Measurements from ENCODE around the gene FSD1. TPM values are rescaled to one million over a fixed set of nuclear protein-coding genes. Genes with fewer than 3 reads are reported as not detected.

FSD1 gene
- total and polyA plus RNA-seq, 9 of the 15 experiments (the other 6 are each of a cell fraction or from before 2014, with no cell fraction given): 0.11 to 1.9 (median 0.94) TPM; not detected in 1

GRCh38 chr19:4327252-4327876 lies 23.0 kb downstream of the FSD1 start (continued):
- TF ChIP-seq VEZF1 (CRISPR knock-in tag; IDR thresholded peaks at IDR 0.05) (no peak; the same call in none of the 2 replicates), ZBTB43 (CRISPR knock-in tag; IDR thresholded peaks at IDR 0.05) (no peak), TCF3 (CRISPR knock-in tag; IDR thresholded peaks at IDR 0.05) (no peak), DDX20 (tag; IDR thresholded peaks at IDR 0.05; ENCODE audit: low read depth) (no peak), RREB1 (CRISPR knock-in tag; IDR thresholded peaks at IDR 0.05) (no peak), ZBTB8A (IDR thresholded peaks at IDR 0.05; ENCODE audit: partially characterized antibody) (no peak), POLR2G (IDR thresholded peaks at IDR 0.05; ENCODE audit: low read depth, low read length) (peak; percentile 88), ZNF717 (CRISPR knock-in tag; IDR thresholded peaks at IDR 0.05) (no peak), E4F1 (CRISPR knock-in tag; IDR thresholded peaks at IDR 0.05; ENCODE audit: borderline replicate concordance) (no peak)
